Natural killer cell (primary cell): ENCODE results near the gene LDB1. TPM values are rescaled to one million over a fixed set of nuclear protein-coding genes. Genes with fewer than 3 reads are reported as not detected.

Experiments
- ATAC-seq, 3 donors: fragments of 150-1000 bp in 2 of 3; fragments of 200-7000 bp in 1 of 3; cut with Tn5 transposase; 1 replicate in 1 of 3; 2 replicates in 2 of 3; pipeline ENCODE4 v1.10.0; 2021; ENCODE audit warnings: mild to moderate bottlenecking in 2 of 3, moderate library complexity in 2 of 3
- DNase-seq, 2 donors: peaks; one replicate each; pipeline versions ENCODE4 v3.0.0 to v3.0.0-alpha.2; 2013 to 2021; ENCODE audit warnings: mixed read lengths in 1 of 2
- H3K27ac ChIP-seq: one replicate; pipeline ENCODE4 v1.5.1; 2013; ENCODE audit warnings: mild to moderate bottlenecking, low read length
- H3K27me3 ChIP-seq: one replicate; pipeline ENCODE4 v1.6.1; 2013; ENCODE audit warnings: low read length; ENCODE audit not compliant: control insufficient read depth, insufficient read depth
- H3K36me3 ChIP-seq: one replicate; pipeline ENCODE4 v1.6.1; 2013; ENCODE audit warnings: low read length; ENCODE audit not compliant: control insufficient read depth, insufficient read depth
- H3K4me1 ChIP-seq: one replicate; pipeline ENCODE4 v1.6.1; 2013; ENCODE audit warnings: low read length; ENCODE audit not compliant: control insufficient read depth, insufficient read depth
- H3K4me3 ChIP-seq: one replicate; pipeline ENCODE4 v1.5.1; 2013; ENCODE audit warnings: low read length
- H3K9me3 ChIP-seq: one replicate; pipeline ENCODE4 v1.6.1; 2013; ENCODE audit warnings: low read length; ENCODE audit not compliant: control insufficient read depth, insufficient read depth
- H3K27ac Mint-ChIP-seq, 2 donors: one replicate each; pipeline ENCODE4 v1.8.0; 2022; ENCODE audit warnings: mild to moderate bottlenecking in 2 of 2, mixed read lengths in 2 of 2, moderate library complexity in 1 of 2
- H3K27me3 Mint-ChIP-seq, 2 donors: one replicate each; pipeline ENCODE4 v1.8.0; 2022; ENCODE audit warnings: low read depth in 2 of 2, mixed read lengths in 2 of 2
- H3K36me3 Mint-ChIP-seq: one replicate; pipeline ENCODE4 v1.8.0; 2022; ENCODE audit warnings: mixed read lengths
- H3K4me1 Mint-ChIP-seq, 2 donors: one replicate each; pipeline ENCODE4 v1.8.0; 2022; ENCODE audit warnings: mixed read lengths in 2 of 2
- H3K4me3 Mint-ChIP-seq: one replicate; pipeline ENCODE4 v1.8.0; 2022; ENCODE audit warnings: mild to moderate bottlenecking, moderate library complexity, mixed read lengths
- H3K9me3 Mint-ChIP-seq, 2 donors: one replicate each; pipeline ENCODE4 v1.8.0; 2022; ENCODE audit warnings: mixed read lengths in 2 of 2
- WGBS: methylation state at CpG from one replicate; pipeline ENCODE4 v1.1.7; 2013; ENCODE audit warnings: missing lambda C conversion rate; ENCODE audit not compliant: insufficient coverage; 5-methylcytosine and 5-hydroxymethylcytosine counted together
- intact Hi-C: fragments of 100-400 bp; cut with micrococcal nuclease; formaldehyde crosslinking; loops from one replicate; pipeline ENCODE4 v1.14.2; 2022
- total RNA-seq, 4 donors: library from RNA; stranded (reverse); fragments of 120-200 nt in 1 of 4; gene quantifications; one replicate each; pipeline versions ENCODE4 v1.2.3 to v1.2.4, GENCODE V29; 2013 to 2022
- TF ChIP-seq, protein P1 (sequence below): fragments of 200-600 bp; IDR thresholded peaks from one replicate; pipeline ENCODE4 v1.8.0; 2022; ENCODE audit warnings: antibody characterized with exemption

Gene LDB1, protein sequence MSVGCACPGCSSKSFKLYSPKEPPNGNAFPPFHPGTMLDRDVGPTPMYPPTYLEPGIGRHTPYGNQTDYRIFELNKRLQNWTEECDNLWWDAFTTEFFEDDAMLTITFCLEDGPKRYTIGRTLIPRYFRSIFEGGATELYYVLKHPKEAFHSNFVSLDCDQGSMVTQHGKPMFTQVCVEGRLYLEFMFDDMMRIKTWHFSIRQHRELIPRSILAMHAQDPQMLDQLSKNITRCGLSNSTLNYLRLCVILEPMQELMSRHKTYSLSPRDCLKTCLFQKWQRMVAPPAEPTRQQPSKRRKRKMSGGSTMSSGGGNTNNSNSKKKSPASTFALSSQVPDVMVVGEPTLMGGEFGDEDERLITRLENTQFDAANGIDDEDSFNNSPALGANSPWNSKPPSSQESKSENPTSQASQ
- total RNA-seq = 100 to 1,000 TPM; 103 to 109 (median 104) TPM
- total RNA-seq (2013) = 57.5 TPM

DNA sequence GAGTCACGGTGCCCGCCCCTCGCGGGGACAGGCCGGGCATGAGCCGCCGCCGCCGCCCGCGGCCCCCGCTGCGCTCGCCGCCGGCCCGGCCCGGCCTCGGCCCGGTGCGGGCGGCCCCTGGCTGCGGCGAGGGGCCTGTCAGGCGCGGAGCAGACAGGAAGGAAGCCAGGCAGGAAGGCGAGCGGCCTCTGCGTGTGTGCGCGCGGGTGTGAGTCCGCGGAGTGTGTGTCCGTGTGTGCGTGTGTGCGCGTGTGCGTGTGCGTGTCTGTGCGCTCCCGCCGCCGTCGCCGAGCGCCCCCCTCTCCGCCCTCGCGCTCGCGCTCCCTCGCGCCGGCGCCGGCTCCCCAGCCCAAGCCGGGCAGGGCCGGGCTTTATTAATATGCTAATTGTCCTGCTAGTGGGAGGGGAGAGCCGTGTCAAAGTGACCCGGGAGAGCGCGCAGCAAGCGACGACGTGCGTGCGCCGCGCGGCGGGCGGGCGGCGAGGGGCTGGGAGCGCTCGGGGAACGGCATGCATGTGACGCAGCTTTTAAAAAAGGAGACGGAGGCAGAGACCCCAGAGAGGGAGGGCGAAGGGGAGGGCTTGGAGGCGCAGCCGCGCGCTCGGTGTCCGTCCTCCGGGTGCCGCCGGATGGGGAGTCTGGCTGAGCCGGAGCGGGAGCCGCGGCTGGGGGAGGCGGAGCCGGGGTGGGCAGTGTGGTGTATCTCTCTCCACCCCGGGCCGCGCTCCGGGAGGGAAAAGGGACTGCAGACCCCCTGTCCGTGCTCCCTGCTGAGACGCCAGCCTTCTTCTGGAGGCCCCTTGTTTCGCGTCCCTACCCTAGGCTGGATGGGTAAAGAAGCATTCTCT is at the start of gene LDB1:
LDB1 (minus strand) TSS at position 227 of the 849 bp plus-strand sequence. CDS start 258 bp downstream, outside the sequence.
- Mint-ChIP-seq H3K4me3 (peak within 1 kb of the TSS; percentile 87), H3K36me3 (no peaks in the 10 kb centered on the region), H3K27ac (peak within 1 kb of the TSS; percentile 77 to 95), H3K9me3 (no peaks in the 10 kb centered on the region), H3K27me3 (no peaks in the 10 kb centered on the region), H3K4me1 (peaks cover 43 to 56% of the 10 kb centered on the region in 2 donors)
- ATAC-seq (peak; percentile 61 to 84 (median 76)), DNase-seq (peak; percentile 66 to 88)
- H3K27me3 ChIP-seq = no peaks in the 10 kb centered on the region
- intact Hi-C loops = loop anchor here (1.0 kb wide), 2 partner anchors 12 to 32 kb away; partner anchors contain the start of gene NOLC1
- TF ChIP-seq, protein P1, sequence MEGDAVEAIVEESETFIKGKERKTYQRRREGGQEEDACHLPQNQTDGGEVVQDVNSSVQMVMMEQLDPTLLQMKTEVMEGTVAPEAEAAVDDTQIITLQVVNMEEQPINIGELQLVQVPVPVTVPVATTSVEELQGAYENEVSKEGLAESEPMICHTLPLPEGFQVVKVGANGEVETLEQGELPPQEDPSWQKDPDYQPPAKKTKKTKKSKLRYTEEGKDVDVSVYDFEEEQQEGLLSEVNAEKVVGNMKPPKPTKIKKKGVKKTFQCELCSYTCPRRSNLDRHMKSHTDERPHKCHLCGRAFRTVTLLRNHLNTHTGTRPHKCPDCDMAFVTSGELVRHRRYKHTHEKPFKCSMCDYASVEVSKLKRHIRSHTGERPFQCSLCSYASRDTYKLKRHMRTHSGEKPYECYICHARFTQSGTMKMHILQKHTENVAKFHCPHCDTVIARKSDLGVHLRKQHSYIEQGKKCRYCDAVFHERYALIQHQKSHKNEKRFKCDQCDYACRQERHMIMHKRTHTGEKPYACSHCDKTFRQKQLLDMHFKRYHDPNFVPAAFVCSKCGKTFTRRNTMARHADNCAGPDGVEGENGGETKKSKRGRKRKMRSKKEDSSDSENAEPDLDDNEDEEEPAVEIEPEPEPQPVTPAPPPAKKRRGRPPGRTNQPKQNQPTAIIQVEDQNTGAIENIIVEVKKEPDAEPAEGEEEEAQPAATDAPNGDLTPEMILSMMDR = no peak
- H3K4me1 ChIP-seq = peaks cover 57% of the 10 kb centered on the region
- no peaks in the 10 kb centered on the region for H3K9me3 ChIP-seq
- peak within 1 kb of the TSS; percentile 84 for H3K4me3 ChIP-seq
- H3K36me3 ChIP-seq = no peaks in the 10 kb centered on the region
- WGBS = under 1% methylated on average over 102 of the region's 104 CpGs
- peak within 1 kb of the TSS; percentile 96 for H3K27ac ChIP-seq

DNA sequence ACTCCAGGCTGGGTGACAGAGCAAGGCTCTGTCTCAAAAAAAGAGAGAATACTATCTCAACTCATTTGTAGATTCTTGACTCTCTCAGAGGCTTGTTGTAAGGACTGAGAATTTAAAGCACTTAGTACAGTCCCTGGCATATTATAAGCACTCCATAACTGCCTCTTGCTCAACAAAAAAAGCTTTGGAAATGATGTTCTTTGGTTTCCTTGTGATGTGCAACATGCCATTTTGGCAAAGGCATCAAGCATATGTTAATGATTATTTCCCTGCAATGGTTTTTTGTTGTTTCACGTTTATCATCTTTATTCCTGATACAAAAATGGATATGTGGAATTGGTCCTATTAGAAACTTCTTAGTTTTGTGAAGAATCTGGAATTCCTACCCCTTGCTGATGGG is 47.7 kb upstream of the LDB1 start:
- no peak for DNase-seq
- no peaks in the 10 kb centered on the region for H3K9me3 Mint-ChIP-seq
- intact Hi-C loops = no loop called here
- H3K36me3 ChIP-seq = peaks cover 12% of the 10 kb centered on the region
- no peaks in the 10 kb centered on the region for H3K27me3 Mint-ChIP-seq
- H3K27me3 ChIP-seq = no peaks in the 10 kb centered on the region
- no peak overlapping the region for H3K27ac Mint-ChIP-seq
- no peaks in the 10 kb centered on the region for H3K36me3 Mint-ChIP-seq
- H3K9me3 ChIP-seq = no peaks in the 10 kb centered on the region
- no CpG with 5 or more reads among the region's 1 CpG for WGBS
- peaks cover 0 to 9% of the 10 kb centered on the region in 2 donors for H3K4me1 Mint-ChIP-seq
- H3K4me3 Mint-ChIP-seq = no peak overlapping the region
- no peak for ATAC-seq
- peaks cover 9% of the 10 kb centered on the region for H3K4me1 ChIP-seq
- H3K27ac ChIP-seq = no peak overlapping the region
- no peak overlapping the region for H3K4me3 ChIP-seq
- TF ChIP-seq, protein P1 = no peak

DNA sequence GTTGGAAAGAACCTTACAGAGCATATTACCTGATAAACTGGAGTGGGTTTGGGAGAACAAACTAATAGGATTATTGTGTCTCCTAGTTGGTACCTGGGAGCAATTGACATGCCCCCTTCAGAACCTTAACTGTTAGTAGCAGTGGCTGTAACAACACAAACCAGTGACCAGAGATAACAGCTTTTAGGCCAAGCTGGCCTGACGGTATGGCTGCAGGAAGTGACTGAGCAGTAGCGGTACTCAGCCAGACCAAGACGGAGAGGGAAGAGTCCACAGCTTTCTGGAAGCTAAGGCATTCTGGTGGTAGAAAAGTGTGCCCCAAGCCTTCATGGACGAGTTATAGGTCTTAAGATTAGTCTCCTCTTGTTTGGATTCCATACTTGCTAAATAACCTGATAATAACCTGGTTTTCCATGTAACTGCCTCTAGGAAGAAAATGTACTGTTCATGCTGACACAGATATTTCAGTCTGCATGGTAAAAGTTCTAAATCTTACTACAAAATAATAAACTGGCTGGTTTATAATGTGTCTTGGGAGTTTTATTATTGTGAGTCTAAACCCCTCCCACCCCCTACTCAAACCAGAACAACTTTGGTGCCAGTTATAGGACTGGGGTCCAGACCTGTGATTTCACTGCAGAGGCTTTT is 43.3 kb upstream of the LDB1 start:
- H3K27ac ChIP-seq = no peak overlapping the region
- Mint-ChIP-seq H3K4me1 (no peaks in the 10 kb centered on the region), H3K27ac (no peak overlapping the region), H3K36me3 (peaks cover 11% of the 10 kb centered on the region), H3K9me3 (no peaks in the 10 kb centered on the region), H3K4me3 (no peak overlapping the region), H3K27me3 (no peaks in the 10 kb centered on the region)
- TF ChIP-seq, protein P1 = no peak
- no peaks in the 10 kb centered on the region for H3K27me3 ChIP-seq
- intact Hi-C loops = no loop called here
- H3K36me3 ChIP-seq = peaks cover 55% of the 10 kb centered on the region
- DNase-seq (no peak), ATAC-seq (no peak)
- WGBS = 85% methylated on average over 4 of the region's 4 CpGs
- no peak overlapping the region for H3K4me3 ChIP-seq
- no peaks in the 10 kb centered on the region for H3K9me3 ChIP-seq
- no peaks in the 10 kb centered on the region for H3K4me1 ChIP-seq
